A673 (cell line): ENCODE results near the gene TMEM203. TPM values are rescaled to one million over a fixed set of nuclear protein-coding genes. Genes with fewer than 3 reads are reported as not detected.

ENCODE experiments used
- BruUV-seq: library from RNA; stranded (reverse); fragments of 400-500 nt; replicated peaks from 2 replicates; lab custom pipeline; 2021; lab: Mats Ljungman, UMichigan
- CTCF ChIA-PET: fragments of 300-600 bp; sonication (Branson Sonifier 250); formaldehyde crosslinking; loops from one replicate; lab custom pipeline; 2022; ENCODE audit warnings: antibody characterized with exemption; lab: Charles Lee
- POLR2A ChIA-PET: fragments of 300-600 bp; sonication (Branson Sonifier 250); formaldehyde crosslinking; loops from one replicate; lab custom pipeline; 2022; ENCODE audit warnings: antibody characterized with exemption; ENCODE audit not compliant: low non-redundant PET; lab: Charles Lee
- DNase-seq: peaks from one replicate; pipeline ENCODE4 v3.0.0-alpha.2; 2015; ENCODE audit warnings: low spot score
- H3K27ac ChIP-seq: fragments of 200-600 bp; sonication (generic); 2 replicates; pipeline ENCODE4 v1.5.1; 2016; ENCODE audit warnings: mixed run types, low read depth, mild to moderate bottlenecking, mixed read lengths, antibody characterized with exemption, low read length; ENCODE audit not compliant: poor library complexity, severe bottlenecking
- H3K27me3 ChIP-seq: fragments of 200-600 bp; sonication (generic); replicated peaks from 2 replicates; pipeline ENCODE4 v1.6.1; 2017; ENCODE audit warnings: mixed run types, low read depth, mild to moderate bottlenecking, mixed read lengths, antibody characterized with exemption, low read length; ENCODE audit not compliant: insufficient read depth, poor library complexity
- H3K36me3 ChIP-seq: fragments of 200-600 bp; sonication (generic); 2 replicates; pipeline ENCODE4 v1.6.1; 2016; ENCODE audit warnings: mixed run types, mild to moderate bottlenecking, mixed read lengths, antibody characterized with exemption, low read length; ENCODE audit not compliant: insufficient read depth, poor library complexity, severe bottlenecking
- H3K4me1 ChIP-seq: fragments of 200-600 bp; sonication (generic); 2 replicates; pipeline ENCODE4 v1.6.1; 2017; ENCODE audit warnings: mixed run types, mild to moderate bottlenecking, mixed read lengths, antibody characterized with exemption, low read length; ENCODE audit not compliant: insufficient read depth, poor library complexity, severe bottlenecking
- H3K4me3 ChIP-seq: fragments of 200-600 bp; sonication (generic); 2 replicates; pipeline ENCODE4 v1.5.1; 2016; ENCODE audit warnings: low read depth, mixed run types, mild to moderate bottlenecking, mixed read lengths, low read length; ENCODE audit not compliant: poor library complexity, severe bottlenecking
- H3K9me3 ChIP-seq: fragments of 200-600 bp; sonication (generic); 2 replicates; pipeline ENCODE4 v1.6.1; 2016; ENCODE audit warnings: mixed run types, low read depth, mild to moderate bottlenecking, mixed read lengths, antibody characterized with exemption, low read length; ENCODE audit not compliant: poor library complexity, severe bottlenecking
- CTCF ChIP-seq: fragments of 300-800, 200-600 bp; sonication (generic); conservative IDR thresholded peaks from 2 replicates; pipeline ENCODE4 v1.5.1; 2017; ENCODE audit warnings: low read depth, mild to moderate bottlenecking, antibody characterized with exemption, low read length, moderate library complexity, mixed read lengths
- EZH2 ChIP-seq: fragments of 200-600 bp; sonication (generic); IDR thresholded peaks from 2 replicates; pipeline ENCODE4 v1.6.1; 2017; ENCODE audit warnings: borderline replicate concordance, low read depth, mild to moderate bottlenecking, mixed read lengths, antibody characterized with exemption, low read length; ENCODE audit not compliant: poor library complexity, severe bottlenecking
- intact Hi-C: fragments of 100-400 bp; cut with micrococcal nuclease; formaldehyde crosslinking; loops from one replicate; pipeline ENCODE4 v1.10.0; 2022; ENCODE audit not compliant: unreplicated experiment
- total RNA-seq: library from RNA; stranded (reverse); gene quantifications from 2 replicates; pipeline ENCODE4 v1.2.3, GENCODE V29; 2021

Gene TMEM203
- total RNA-seq, 1 experiment from 2014 or later = 37.5 TPM

DNA sequence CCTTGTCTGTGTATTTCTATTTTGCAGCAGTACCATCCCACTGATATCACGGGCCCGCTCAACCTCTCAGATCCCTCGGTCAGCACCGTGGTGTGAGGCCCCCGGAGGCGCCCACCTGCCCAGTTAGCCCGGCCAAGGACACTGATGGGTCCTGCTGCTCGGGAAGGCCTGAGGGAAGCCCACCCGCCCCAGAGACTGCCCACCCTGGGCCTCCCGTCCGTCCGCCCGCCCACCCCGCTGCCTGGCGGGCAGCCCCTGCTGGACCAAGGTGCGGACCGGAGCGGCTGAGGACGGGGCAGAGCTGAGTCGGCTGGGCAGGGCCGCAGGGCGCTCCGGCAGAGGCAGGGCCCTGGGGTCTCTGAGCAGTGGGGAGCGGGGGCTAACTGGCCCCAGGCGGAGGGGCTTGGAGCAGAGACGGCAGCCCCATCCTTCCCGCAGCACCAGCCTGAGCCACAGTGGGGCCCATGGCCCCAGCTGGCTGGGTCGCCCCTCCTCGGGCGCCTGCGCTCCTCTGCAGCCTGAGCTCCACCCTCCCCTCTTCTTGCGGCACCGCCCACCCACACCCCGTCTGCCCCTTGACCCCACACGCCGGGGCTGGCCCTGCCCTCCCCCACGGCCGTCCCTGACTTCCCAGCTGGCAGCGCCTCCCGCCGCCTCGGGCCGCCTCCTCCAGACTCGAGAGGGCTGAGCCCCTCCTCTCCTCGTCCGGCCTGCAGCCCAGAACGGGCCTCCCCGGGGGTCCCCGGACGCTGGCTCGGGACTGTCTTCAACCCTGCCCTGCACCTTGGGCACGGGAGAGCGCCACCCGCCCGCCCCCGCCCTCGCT lies 37.5 kb downstream of the TMEM203 start:
- H3K4me1 ChIP-seq = peaks cover 2% of the 10 kb centered on the region
- H3K27me3 ChIP-seq = peaks cover 83% of the 10 kb centered on the region
- H3K27ac ChIP-seq = no peak overlapping the region
- ChIA-PET POLR2A (no interaction called here), CTCF (no interaction called here)
- no peak for DNase-seq
- no TSS peak for BruUV-seq
- intact Hi-C loops = no loop called here
- H3K4me3 ChIP-seq = no peak overlapping the region
- TF ChIP-seq CTCF = no peak
- peak; percentile 84 for TF ChIP-seq EZH2
- H3K36me3 ChIP-seq = no peaks in the 10 kb centered on the region
- H3K9me3 ChIP-seq = no peaks in the 10 kb centered on the region

DNA sequence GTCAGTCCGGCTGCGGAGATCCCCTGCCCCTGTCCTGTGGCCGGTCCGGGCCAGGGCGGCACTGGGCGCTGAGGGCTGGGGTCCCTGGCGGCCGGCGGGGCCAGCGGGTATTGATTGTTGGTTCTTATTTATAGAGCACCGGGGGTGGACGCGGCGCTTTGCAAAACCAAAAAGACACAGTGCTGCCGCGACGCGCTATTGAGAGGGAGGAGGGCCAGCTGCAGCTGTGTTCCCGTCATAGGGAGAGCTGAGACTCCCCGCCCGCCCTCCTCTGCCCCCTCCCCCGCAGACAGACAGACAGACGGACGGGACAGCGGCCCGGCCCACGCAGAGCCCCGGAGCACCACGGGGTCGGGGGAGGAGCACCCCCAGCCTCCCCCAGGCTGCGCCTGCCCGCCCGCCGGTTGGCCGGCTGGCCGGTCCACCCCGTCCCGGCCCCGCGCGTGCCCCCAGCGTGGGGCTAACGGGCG lies 38.1 kb downstream of the TMEM203 start:
- BruUV-seq = no TSS peak
- Histone ChIP-seq H3K9me3 (no peaks in the 10 kb centered on the region), H3K27me3 (peaks cover 89% of the 10 kb centered on the region), H3K36me3 (no peaks in the 10 kb centered on the region), H3K27ac (no peak overlapping the region), H3K4me1 (peaks cover 9% of the 10 kb centered on the region), H3K4me3 (no peak overlapping the region)
- TF ChIP-seq CTCF (no peak), EZH2 (no peak)
- intact Hi-C loops = no loop called here
- ChIA-PET CTCF (no interaction called here), POLR2A (no interaction called here)
- DNase-seq = no peak

- CTCF ChIA-PET = no interaction called here
- POLR2A ChIA-PET = no interaction called here
Observed at GRCh38 chr9:137166380-137167229, 38.8 kb downstream of the TMEM203 start.

More at GRCh38 chr9:137166380-137167229, 38.8 kb downstream of the TMEM203 start:
- peaks cover 15% of the 10 kb centered on the region for H3K4me1 ChIP-seq
- H3K4me3 ChIP-seq = no peak overlapping the region
- no peak overlapping the region for H3K27ac ChIP-seq
- no TSS peak for BruUV-seq
- TF ChIP-seq EZH2 = peak; percentile 35
- TF ChIP-seq CTCF = no peak
- H3K9me3 ChIP-seq = no peaks in the 10 kb centered on the region
- intact Hi-C loops = no loop called here
- H3K36me3 ChIP-seq = no peaks in the 10 kb centered on the region
- peaks cover 96% of the 10 kb centered on the region for H3K27me3 ChIP-seq
- no peak for DNase-seq
